GM18519 (cell line): ENCODE measurements around the gene PLXNA3.

Source experiments
- ATAC-seq: cut with Tn5 transposase; IDR thresholded peaks from one replicate; pipeline ENCODE4 v1.9.1; 2021; ENCODE audit warnings: mild to moderate bottlenecking, moderate library complexity; ENCODE audit not compliant: unreplicated experiment, low FRiP score

Gene PLXNA3

DNA sequence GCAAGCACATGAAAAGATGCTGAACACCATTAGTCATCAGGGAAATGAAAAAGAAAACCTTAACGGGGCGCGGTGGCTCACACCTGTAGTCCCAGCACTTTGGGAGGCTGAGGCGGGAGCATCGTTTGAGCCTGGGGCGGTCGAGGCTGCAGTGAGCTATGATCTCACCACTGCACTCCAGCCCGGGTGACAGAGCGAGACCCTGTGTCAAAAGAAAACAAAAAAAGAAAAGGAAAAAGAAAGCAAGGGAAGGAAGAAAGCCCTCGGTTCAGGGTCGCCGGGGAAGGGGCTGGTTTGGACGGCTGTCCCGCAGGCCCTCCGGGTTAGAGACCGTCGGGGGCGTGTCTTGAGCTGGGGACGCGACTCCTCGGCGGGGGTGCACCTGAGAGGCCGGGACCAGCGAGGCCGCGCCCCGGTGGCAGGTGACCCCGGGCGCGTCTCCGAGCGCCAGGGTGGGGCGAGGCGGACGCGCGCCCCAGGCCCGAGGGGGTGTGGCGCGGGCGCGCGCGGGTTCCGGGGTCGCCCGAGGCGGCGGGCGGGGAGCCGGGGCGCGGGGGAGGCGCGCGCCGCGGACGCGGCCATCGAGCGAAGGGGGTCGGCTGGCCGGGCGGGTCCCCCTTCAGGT lies 478 bp upstream of the PLXNA3 start:
- ATAC-seq = no peak

GRCh38 chrX:154458954-154459778 lies 1.1 kb downstream of the PLXNA3 start:
- ATAC-seq = no peak

- ATAC-seq = no peak
These were observed 1.8 kb downstream of the PLXNA3 start for GRCh38 chrX:154459832-154460231.

GRCh38 chrX:154460326-154460725 lies 2.2 kb downstream of the PLXNA3 start:
- no peak for ATAC-seq

DNA sequence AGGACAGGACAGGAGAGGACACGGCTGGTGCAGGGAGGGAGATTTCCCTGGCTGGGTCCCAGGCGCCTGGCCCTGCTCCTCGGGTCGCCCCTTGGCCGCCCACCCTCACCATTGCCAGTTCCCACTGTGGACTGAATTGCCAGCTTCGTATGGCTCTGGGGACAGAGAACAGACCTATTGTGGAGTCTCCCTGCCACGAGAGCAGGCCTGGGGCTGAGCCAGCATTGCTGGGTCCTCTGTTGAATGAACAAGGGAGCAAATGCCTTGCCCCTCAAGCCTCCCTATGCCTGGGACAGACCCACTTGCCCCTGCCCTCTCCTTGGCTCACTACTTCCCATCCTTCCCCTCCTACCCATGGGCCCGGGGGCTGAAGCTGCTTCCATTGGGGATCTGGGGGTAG lies 4.3 kb downstream of the PLXNA3 start:
- no peak for ATAC-seq

- no peak for ATAC-seq
These were observed 5.6 kb downstream of the PLXNA3 start for GRCh38 chrX:154463611-154464220.

DNA sequence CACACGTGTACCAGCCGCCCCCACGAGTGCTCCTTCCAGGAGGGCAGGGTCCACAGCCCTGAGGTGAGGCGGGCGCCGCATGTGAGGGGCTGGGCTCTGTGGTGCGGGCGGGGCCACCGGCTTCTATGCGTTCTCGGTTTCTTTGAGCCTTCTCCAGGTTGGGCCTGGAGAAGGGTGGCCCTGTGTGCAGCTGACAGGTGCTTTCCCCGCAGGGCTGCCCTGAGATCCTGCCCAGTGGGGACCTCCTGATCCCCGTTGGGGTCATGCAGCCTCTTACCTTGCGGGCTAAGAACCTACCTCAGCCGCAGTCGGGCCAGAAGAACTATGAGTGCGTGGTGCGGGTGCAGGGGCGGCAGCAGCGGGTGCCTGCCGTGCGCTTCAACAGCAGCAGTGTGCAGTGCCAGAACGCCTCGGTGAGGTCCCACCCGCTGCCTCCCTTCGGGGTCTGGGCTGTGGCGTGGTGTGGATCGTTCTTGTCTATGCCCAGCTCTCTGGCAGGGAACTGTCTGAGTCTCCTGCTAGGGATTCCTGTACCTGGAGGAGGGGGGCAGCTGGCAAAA lies 6.8 kb downstream of the PLXNA3 start:
- no peak for ATAC-seq

DNA sequence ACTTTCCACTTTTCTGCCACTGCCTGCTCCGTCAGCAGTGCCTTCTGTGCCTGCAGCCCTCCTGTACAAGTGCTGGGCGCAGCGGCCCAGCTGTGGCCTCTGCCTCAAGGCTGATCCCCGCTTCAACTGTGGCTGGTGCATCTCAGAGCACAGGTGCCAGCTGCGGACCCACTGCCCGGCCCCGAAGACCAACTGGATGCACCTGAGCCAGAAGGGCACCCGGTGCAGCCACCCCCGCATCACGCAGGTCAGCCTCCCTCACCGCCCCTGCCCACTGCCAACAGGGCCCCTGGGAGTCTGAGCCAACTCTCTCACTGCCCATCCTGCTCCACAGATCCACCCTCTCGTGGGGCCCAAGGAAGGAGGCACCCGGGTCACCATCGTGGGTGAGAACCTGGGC lies 7.5 kb downstream of the PLXNA3 start:
- no peak for ATAC-seq

DNA sequence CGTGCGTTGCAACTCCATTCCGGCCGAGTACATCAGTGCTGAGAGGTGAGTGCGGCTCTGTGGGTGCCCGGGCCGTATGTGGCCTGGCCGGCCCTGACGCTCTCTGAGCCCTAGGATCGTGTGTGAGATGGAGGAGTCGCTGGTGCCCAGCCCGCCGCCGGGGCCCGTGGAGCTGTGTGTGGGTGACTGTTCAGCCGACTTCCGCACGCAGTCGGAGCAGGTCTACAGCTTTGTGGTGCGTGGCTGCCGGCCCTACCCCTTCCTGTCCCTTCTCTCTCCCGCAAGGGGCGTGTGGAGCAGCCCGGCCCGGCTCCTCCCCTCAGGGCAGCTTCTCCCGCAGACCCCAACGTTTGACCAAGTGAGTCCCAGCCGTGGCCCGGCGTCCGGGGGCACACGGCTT lies 8.0 kb downstream of the PLXNA3 start:
- ATAC-seq = no peak

GRCh38 chrX:154466907-154467306 lies 8.8 kb downstream of the PLXNA3 start:
- ATAC-seq = no peak

- ATAC-seq = no peak
These were observed 9.5 kb downstream of the PLXNA3 start for GRCh38 chrX:154467556-154467955.

GRCh38 chrX:154468217-154468616 lies 10.1 kb downstream of the PLXNA3 start:
- no peak for ATAC-seq

DNA sequence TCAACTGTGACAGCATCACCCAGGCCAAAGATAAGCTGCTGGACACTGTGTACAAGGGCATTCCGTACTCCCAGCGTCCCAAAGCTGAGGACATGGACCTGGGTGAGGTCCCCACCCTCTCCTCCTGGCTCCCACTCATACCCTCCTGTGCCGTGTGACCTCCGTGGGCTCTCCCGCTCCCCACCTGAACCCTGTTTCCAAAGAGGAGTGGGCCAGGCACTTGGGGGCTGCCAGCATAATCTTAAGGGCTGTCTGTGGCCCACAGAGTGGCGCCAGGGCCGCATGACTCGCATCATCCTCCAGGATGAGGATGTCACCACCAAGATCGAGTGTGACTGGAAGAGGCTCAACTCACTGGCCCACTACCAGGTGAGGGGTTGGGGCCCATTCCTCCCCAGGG lies 11.0 kb downstream of the PLXNA3 start:
- ATAC-seq = no peak

DNA sequence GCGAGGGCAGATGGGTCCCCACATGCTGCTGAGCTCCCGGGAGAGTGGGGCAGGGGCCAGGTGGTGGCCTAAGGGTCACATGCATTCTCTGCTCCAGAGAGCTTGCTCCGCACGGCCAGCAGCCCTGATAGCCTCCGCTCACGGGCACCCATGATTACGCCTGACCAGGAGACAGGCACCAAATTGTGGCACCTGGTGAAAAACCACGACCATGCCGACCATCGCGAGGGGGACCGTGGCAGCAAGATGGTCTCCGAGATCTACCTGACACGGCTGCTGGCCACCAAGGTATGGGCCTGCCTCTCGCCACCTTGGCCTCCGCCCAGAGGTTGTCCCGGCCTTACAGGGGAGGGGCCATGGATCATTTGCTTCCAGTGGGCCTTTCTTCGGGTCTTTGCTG lies 11.8 kb downstream of the PLXNA3 start:
- ATAC-seq = no peak

DNA sequence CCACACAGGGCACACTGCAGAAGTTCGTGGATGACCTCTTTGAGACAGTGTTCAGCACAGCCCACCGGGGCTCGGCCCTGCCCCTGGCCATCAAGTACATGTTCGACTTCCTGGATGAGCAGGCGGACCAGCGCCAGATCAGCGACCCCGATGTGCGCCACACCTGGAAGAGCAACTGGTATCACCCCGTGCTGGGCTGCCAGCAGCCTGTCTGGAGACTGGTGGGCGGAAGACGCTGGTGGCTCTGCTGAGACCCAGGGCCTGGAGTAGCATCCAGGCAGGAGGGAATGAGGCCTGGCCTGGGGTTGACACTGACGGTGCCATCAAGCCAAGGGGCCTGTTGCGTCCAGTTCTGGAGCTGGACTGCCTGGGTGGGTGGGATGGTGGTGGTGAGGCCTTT lies 12.4 kb downstream of the PLXNA3 start:
- ATAC-seq = no peak

- ATAC-seq = no peak
These were observed 13.0 kb downstream of the PLXNA3 start for GRCh38 chrX:154470914-154471568.

- no peak for ATAC-seq
These were observed 14.0 kb downstream of the PLXNA3 start for GRCh38 chrX:154471839-154472684.

DNA sequence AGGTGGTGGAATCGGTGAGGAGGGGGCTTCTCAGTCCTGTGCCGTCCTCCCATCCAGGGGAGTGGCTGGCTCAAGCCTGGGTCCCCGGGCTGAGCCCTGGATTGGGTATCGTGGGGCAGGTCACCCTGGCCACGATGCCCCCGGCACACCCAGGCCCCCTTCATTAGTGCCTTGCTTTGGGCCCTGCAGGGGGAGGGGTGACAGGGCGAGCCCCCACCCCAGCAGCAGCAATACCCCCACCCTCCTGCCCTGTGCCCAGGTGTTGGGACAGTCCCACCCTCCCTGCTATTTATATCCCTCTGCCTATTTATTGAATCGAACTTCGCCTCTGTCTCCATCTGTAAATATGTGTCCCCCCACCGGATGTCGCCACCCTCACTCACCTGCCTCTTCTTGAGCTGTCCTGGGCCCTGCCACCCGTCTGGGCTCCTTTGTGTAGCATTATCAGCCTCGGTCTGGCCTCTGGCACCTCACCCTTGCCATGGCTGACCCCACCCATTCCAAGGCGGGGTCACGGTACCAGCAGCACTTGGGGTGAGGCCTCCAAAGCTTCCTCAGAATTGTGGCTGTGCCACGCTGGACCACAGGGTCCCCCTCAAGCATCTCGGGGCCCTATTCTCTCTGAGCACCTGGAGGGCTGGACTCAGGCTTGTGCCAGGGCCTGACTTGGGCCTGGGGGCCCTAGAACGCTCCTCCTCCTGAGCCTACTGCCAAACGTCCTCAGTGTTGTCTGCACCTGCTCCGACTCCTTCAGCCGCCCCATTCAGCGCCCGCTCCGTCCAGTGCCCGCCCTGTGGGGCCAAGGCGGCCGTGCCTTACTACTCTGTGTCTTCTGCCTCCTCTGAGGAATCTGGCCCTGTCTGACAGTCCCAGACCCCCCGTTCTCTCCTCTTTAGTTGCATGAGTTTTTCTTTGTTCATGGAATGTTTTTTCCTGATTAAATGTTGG lies 14.9 kb downstream of the PLXNA3 start:
- ATAC-seq = no peak

GRCh38 chrX:154473683-154474082 lies 15.6 kb downstream of the PLXNA3 start:
- no peak for ATAC-seq
